Keratinocyte (primary cell): ENCODE data around the gene TCN2. TPM values are rescaled to one million over a fixed set of nuclear protein-coding genes. Genes with fewer than 3 reads are reported as not detected.

ENCODE experiments used
- DNase-seq: peaks from one replicate; pipeline ENCODE4 v3.0.0-alpha.2; 2011; ENCODE audit warnings: low read depth, missing footprints, low spot score
- FAIRE-seq: peaks from 2 replicates; lab custom pipeline; 2011; peaks lifted over from hg19 to GRCh38; lab: Jason Lieb, UNC
- H2AFZ ChIP-seq: 2 replicates; pipeline ENCODE4 v1.6.0; 2012; ENCODE audit warnings: low read length, control low read depth, inconsistent platforms; ENCODE audit not compliant: control insufficient read depth
- H3K27ac ChIP-seq: 2 replicates; pipeline ENCODE4 v1.5.1; 2011; ENCODE audit warnings: low read length; ENCODE audit not compliant: control insufficient read depth, insufficient read depth
- H3K27me3 ChIP-seq: 3 replicates; pipeline ENCODE4 v1.6.0; 2011; ENCODE audit warnings: low read length; ENCODE audit not compliant: control insufficient read depth, insufficient read depth; ENCODE audit errors: extremely low read depth
- H3K36me3 ChIP-seq, 2 experiments: 2 replicates in 1 of 2; 3 replicates in 1 of 2; pipeline ENCODE4 v1.5.1; 2011; ENCODE audit warnings: low read length in 2 of 2, mild to moderate bottlenecking in 1 of 2; ENCODE audit not compliant: control insufficient read depth in 2 of 2, insufficient read depth in 2 of 2; ENCODE audit errors: extremely low read depth in 1 of 2
- H3K4me1 ChIP-seq: 3 replicates; pipeline ENCODE4 v1.5.1; 2011; ENCODE audit warnings: low read length; ENCODE audit not compliant: control insufficient read depth, insufficient read depth; ENCODE audit errors: extremely low read depth
- H3K4me2 ChIP-seq: 3 replicates; pipeline ENCODE4 v1.6.0; 2011; ENCODE audit warnings: low read depth, low read length; ENCODE audit not compliant: control insufficient read depth, insufficient read depth; ENCODE audit errors: extremely low read depth
- H3K4me3 ChIP-seq, 3 experiments: fragments of 200-600 bp in 1 of 3; sonication (generic) in 1 of 3; 2 replicates in 2 of 3; 3 replicates in 1 of 3; pipeline ENCODE4 v1.5.1; 2011 to 2016; ENCODE audit warnings: low read length in 3 of 3, mild to moderate bottlenecking in 3 of 3, control low read depth in 2 of 3, inconsistent platforms in 1 of 3, low read depth in 1 of 3, mixed read lengths in 1 of 3, mixed run types in 1 of 3, moderate library complexity in 1 of 3; ENCODE audit not compliant: control insufficient read depth in 2 of 3, insufficient read depth in 2 of 3; ENCODE audit errors: extremely low read depth in 1 of 3
- H3K79me2 ChIP-seq: 2 replicates; pipeline ENCODE4 v1.6.0; 2012; ENCODE audit warnings: low read length; ENCODE audit not compliant: control insufficient read depth, insufficient read depth
- H3K9ac ChIP-seq: 3 replicates; pipeline ENCODE4 v1.6.0; 2011; ENCODE audit warnings: low read length; ENCODE audit not compliant: control insufficient read depth, insufficient read depth; ENCODE audit errors: extremely low read depth
- H3K9me1 ChIP-seq: 3 replicates; pipeline ENCODE4 v1.6.0; 2011; ENCODE audit warnings: low read length; ENCODE audit not compliant: control insufficient read depth, insufficient read depth; ENCODE audit errors: extremely low read depth
- H3K9me3 ChIP-seq: 2 replicates; pipeline ENCODE4 v1.5.1; 2012; ENCODE audit warnings: low read depth, low read length; ENCODE audit not compliant: control insufficient read depth
- H4K20me1 ChIP-seq: 3 replicates; pipeline ENCODE4 v1.6.0; 2011; ENCODE audit warnings: low read length; ENCODE audit not compliant: control insufficient read depth, insufficient read depth; ENCODE audit errors: extremely low read depth
- CTCF ChIP-seq, 3 experiments: IDR thresholded peaks in 1 of 3; conservative IDR thresholded peaks in 1 of 3; optimal IDR thresholded peaks in 1 of 3; 2 replicates in 2 of 3; 3 replicates in 1 of 3; pipeline versions ENCODE3 to v1.5.1; 2011; ENCODE audit warnings: low read length in 3 of 3, mild to moderate bottlenecking in 3 of 3, moderate library complexity in 2 of 3, control low read depth in 1 of 3, inconsistent platforms in 1 of 3; ENCODE audit not compliant: insufficient read depth in 2 of 3; ENCODE audit errors: extremely low read depth in 1 of 3
- EZH2 ChIP-seq: IDR thresholded peaks from one replicate; pipeline ENCODE4 v1.6.1; 2012; ENCODE audit warnings: inconsistent platforms, mild to moderate bottlenecking, low read length, moderate library complexity
- dilution Hi-C: fragments of 300-500 bp; cut with MboI; formaldehyde crosslinking; loops from one replicate; pipeline ENCODE4 v1.7.0; 2020; ENCODE audit warnings: low sequenced_read_pairs; ENCODE audit not compliant: extremely low pct_ligation_motif_present
- polyA plus RNA-seq, 5 experiments: library from polyadenylated mRNA; depleted of rRNA in 3 of 5; stranded (reverse) in 3 of 5; stranded (forward) in 1 of 5; unstranded in 1 of 5; fragments of >200 nt; gene quantifications; 1 replicate in 1 of 5; 2 replicates in 3 of 5; 3 replicates in 1 of 5; pipeline versions ENCODE4 v1.2.1 to v1.2.3, GENCODE V29; 2011 to 2012; ENCODE audit warnings: missing spikeins in 2 of 5, low read depth in 1 of 5, low replicate concordance in 1 of 5

TCN2 gene
- polyA plus RNA-seq, 1 donor (not counting 4 experiments of a cell fraction or from before 2014, with no cell fraction given) = 0.88 TPM

GRCh38 chr22:30584441-30584840, 22.5 kb upstream of the TCN2 start:
- peaks cover 66 to 76% of the 10 kb centered on the region in 2 experiments for H3K36me3 ChIP-seq

GRCh38 chr22:30586414-30586813, 20.6 kb upstream of the TCN2 start:
- H3K4me2 ChIP-seq = no peak overlapping the region
- no peak overlapping the region for H3K4me3 ChIP-seq
- H3K27me3 ChIP-seq = no peaks in the 10 kb centered on the region
- peaks cover 10% of the 10 kb centered on the region for H3K4me1 ChIP-seq
- no peaks in the 10 kb centered on the region for H3K9me1 ChIP-seq
- TF ChIP-seq CTCF (optimal IDR thresholded peaks at IDR 0.05 in 1 of 3, IDR thresholded peaks at IDR 0.05 in 1 of 3, conservative IDR thresholded peaks at IDR 0.05 in 1 of 3; ENCODE audit: extremely low read depth in 1 of 3, insufficient read depth in 2 of 3, low read length in 3 of 3) (no peak), EZH2 (no peak)
- H2AFZ ChIP-seq = no peak overlapping the region
- H3K27ac ChIP-seq = no peak overlapping the region
- peaks cover 62% of the 10 kb centered on the region in 2 experiments for H3K36me3 ChIP-seq
- DNase-seq (no peak), FAIRE-seq (no peak)
- no peaks in the 10 kb centered on the region for H3K9me3 ChIP-seq
- dilution Hi-C loops = no loop called here
- H3K9ac ChIP-seq = no peak overlapping the region
- H4K20me1 ChIP-seq = no peaks in the 10 kb centered on the region
- H3K79me2 ChIP-seq = peaks cover 34% of the 10 kb centered on the region

More at GRCh38 chr22:30584441-30584840, 22.5 kb upstream of the TCN2 start:
- no peak for DNase-seq
- Histone ChIP-seq H3K27me3 (no peaks in the 10 kb centered on the region), H3K4me1 (no peaks in the 10 kb centered on the region), H3K9ac (no peak overlapping the region), H4K20me1 (no peaks in the 10 kb centered on the region), H3K79me2 (peaks cover 14% of the 10 kb centered on the region), H3K9me3 (no peaks in the 10 kb centered on the region), H2AFZ (no peak overlapping the region), H3K4me2 (no peak overlapping the region), H3K4me3 (no peak overlapping the region), H3K9me1 (no peaks in the 10 kb centered on the region), H3K27ac (no peak overlapping the region)
- dilution Hi-C loops = no loop called here
- TF ChIP-seq EZH2 (no peak), CTCF (optimal IDR thresholded peaks at IDR 0.05 in 1 of 3, IDR thresholded peaks at IDR 0.05 in 1 of 3, conservative IDR thresholded peaks at IDR 0.05 in 1 of 3; ENCODE audit: extremely low read depth in 1 of 3, insufficient read depth in 2 of 3, low read length in 3 of 3) (no peak)
- FAIRE-seq = no peak
